Lower leg skin (tissue), 3 donors: ENCODE results near the gene IFNAR2.

Source experiments
- POLR2A ChIP-seq, 2 donors: fragments of 450-650 bp; IDR thresholded peaks; one replicate each; pipeline ENCODE4 v1.6.1; 2016 to 2017; ENCODE audit warnings: antibody characterized with exemption in 2 of 2, mild to moderate bottlenecking in 1 of 2, moderate library complexity in 1 of 2
- TF ChIP-seq, protein P1 (sequence below), 3 donors: fragments of 450-650 bp; IDR thresholded peaks; one replicate each; pipeline ENCODE4 v1.5.1; 2016; ENCODE audit warnings: antibody characterized with exemption in 3 of 3, mild to moderate bottlenecking in 3 of 3, moderate library complexity in 2 of 3

DNA sequence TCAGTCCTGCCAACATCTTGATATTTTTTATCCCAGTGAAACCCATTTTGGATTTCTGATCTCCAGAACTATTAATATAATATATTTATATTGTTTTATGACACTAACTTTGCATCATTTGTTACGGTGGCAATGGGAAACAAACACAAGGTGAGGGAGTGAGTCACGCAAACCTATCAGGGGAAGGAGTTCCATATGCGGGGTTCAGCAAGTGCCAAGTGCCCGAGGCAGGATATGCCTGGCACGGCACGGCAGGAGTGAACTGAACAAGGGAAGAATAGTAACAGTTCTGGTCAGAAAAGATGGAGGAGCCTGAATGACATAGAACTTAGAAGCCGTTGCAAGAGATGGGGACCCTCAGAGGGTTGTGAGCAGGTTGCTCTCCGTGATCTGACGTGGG lies 28.7 kb downstream of the IFNAR2 start:
- TF ChIP-seq, protein P1, sequence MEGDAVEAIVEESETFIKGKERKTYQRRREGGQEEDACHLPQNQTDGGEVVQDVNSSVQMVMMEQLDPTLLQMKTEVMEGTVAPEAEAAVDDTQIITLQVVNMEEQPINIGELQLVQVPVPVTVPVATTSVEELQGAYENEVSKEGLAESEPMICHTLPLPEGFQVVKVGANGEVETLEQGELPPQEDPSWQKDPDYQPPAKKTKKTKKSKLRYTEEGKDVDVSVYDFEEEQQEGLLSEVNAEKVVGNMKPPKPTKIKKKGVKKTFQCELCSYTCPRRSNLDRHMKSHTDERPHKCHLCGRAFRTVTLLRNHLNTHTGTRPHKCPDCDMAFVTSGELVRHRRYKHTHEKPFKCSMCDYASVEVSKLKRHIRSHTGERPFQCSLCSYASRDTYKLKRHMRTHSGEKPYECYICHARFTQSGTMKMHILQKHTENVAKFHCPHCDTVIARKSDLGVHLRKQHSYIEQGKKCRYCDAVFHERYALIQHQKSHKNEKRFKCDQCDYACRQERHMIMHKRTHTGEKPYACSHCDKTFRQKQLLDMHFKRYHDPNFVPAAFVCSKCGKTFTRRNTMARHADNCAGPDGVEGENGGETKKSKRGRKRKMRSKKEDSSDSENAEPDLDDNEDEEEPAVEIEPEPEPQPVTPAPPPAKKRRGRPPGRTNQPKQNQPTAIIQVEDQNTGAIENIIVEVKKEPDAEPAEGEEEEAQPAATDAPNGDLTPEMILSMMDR (IDR thresholded peaks at IDR 0.05), result no peak
- TF ChIP-seq POLR2A (IDR thresholded peaks at IDR 0.05), result no peak
